Left hindlimb (tissue), 1 donor: ENCODE measurements around the gene ABCB8.
A peak's percentile ranks its signal among the peaks of the same experiment; 100 is the strongest.

Experiments used
- DNase-seq: peaks from one replicate; pipeline ENCODE4 v3.0.0-alpha.2; 2018

Gene ABCB8

GRCh38 chr7:151088856-151089699 is 60.8 kb downstream of the ABCB8 start:
- peak; percentile 79 for DNase-seq

DNA sequence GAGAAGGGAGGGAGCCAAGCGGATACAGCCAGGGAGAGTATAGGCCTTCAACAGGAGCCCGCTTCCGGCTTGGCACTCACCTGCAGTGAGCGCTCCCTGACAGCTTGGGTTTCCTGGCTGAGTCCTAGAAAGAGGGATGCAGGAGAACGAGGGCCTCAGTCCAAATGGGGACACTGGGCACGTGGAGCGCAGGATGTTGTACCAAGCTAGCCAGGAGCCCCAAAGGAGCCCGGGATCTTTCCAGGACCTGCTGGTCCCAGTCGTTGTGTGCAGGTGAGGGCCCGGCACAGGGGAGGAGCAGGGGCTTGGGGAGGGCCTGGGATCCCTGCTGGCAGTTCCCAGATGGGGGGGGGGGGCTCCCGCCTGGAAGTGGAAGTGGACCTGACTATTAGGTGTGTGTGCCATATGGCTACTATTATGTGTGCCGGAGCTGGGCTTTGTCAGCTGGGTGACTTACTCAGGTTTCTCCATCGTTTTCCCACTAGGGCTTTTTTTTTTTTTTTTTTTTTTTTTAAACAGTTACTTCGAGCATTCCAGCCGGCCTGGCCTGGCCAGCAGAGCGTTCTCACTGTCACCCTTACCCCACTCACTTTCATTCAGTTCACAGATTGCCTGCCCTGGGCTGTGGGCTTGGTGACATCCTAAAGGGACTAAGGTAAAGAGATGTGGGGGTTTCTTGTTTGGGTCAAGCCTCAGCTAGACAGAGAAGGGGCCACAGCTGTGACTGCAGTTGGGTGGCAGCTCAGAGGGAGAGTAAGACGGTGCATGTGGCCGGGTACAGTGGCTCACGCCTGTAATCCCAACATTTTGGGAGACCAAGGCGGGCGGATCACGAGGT is 61.9 kb downstream of the ABCB8 start:
- DNase-seq: no peak

GRCh38 chr7:151091003-151091402 is 62.8 kb downstream of the ABCB8 start:
- no peak for DNase-seq

- no peak for DNase-seq
Measured at GRCh38 chr7:151091431-151091830, 63.2 kb downstream of the ABCB8 start.

GRCh38 chr7:151091988-151092387 is 63.7 kb downstream of the ABCB8 start:
- DNase-seq: no peak

DNA sequence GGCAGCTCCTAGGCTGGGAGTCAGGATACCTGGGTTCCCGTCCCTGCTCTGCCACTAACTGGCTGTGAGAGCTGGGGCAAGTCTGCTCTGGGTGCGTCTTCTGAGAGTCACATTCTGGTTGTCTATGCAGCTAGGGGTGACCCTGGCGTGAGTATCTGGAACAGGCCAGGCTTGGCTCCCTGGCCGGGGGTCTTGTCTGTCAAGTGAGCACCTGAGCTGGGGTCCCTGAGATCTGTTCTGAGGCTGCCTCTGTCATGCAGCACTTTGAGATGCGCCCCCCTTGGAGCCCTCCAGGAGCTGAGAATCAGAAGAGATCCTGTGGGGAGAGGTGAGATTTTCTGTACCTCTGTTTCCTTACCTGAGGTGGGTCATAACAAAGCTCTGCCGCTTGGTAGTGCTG is 65.5 kb downstream of the ABCB8 start:
- no peak for DNase-seq

DNA sequence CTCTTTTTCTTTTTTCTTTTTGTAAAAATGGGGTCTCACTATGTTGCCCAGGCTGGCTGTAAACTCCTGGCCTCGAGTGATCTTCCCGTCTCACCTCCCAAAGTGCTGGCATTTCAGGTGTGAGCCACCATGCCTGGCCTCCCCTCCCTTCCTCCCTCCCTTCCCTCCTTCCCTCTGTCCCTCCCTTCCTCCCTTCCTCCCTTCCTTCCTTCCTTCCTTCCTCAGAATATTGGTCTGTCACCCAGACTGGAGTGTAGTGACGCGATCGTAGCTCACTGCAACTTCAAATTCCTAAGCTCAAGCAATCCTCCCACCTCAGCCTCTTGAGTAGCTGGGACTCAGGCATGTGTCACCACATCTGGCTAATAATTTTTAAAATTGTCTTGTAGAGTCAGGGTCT is 66.4 kb downstream of the ABCB8 start:
- DNase-seq: no peak

GRCh38 chr7:151095123-151095797 is 67.0 kb downstream of the ABCB8 start:
- no peak for DNase-seq

DNA sequence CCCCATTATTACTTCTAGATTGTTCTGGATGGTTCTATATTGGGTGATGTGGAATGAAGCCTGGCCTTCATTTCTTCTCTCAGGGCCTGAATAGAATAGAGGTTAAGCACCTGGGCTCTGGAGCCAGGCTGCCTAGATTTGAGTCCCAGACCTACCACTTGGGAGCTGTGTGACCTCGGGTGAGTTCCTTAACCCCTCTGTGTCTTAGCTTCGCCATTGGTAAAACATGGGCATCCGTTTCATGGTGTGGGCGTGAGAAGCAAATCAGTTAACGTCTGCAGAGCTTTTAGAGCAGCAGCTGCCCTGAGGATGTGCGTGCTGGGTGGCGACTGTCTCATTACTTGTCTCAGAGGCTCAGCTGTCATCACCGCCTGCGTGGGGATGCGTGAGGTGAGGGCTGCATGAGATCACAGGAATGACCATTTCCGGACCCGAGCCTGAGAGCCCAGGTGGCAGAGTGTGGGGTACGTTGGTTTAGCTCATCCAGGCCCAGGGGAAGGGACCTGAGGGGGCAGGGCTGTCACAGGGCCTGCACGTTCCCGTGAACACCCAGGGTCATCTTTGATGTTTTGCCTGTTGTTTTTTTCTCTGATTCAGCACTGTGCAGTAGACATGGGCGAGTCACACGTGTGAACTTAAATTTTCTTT is 67.7 kb downstream of the ABCB8 start:
- DNase-seq: no peak
